Neuronal stem cell (in vitro differentiated cells): Measurements from ENCODE around the gene EEF2.
"Not testable (repeated sequence)": the region's sequence is repeated elsewhere in the genome, so short reads cannot be mapped to it uniquely, and the experiment has no call there.

Source experiments
- DNase-seq: peaks from one replicate; pipeline ENCODE4 v3.0.0-alpha.2; 2013; ENCODE audit warnings: low spot score
- H2AFZ ChIP-seq: one replicate; pipeline ENCODE4 v1.6.1; 2013; ENCODE audit warnings: mild to moderate bottlenecking, low read length, inconsistent platforms
- H2AK5ac ChIP-seq: 2 replicates; pipeline ENCODE4 v1.6.1; 2013; ENCODE audit warnings: low read depth, mild to moderate bottlenecking, inconsistent platforms, low read length, moderate library complexity, mixed read lengths
- H2BK120ac ChIP-seq: 2 replicates; pipeline ENCODE4 v1.6.1; 2013; ENCODE audit warnings: low read depth, mild to moderate bottlenecking, inconsistent platforms, low read length, moderate library complexity, mixed read lengths
- H2BK12ac ChIP-seq: one replicate; pipeline ENCODE4 v1.6.1; 2013; ENCODE audit warnings: low read length, inconsistent platforms
- H2BK15ac ChIP-seq: 2 replicates; pipeline ENCODE4 v1.6.1; 2013; ENCODE audit warnings: mild to moderate bottlenecking, low read length, inconsistent platforms, mixed read lengths
- H2BK5ac ChIP-seq: one replicate; pipeline ENCODE4 v1.6.1; 2013; ENCODE audit warnings: inconsistent platforms, mild to moderate bottlenecking, low read length, moderate library complexity
- H3K14ac ChIP-seq: one replicate; pipeline ENCODE4 v1.6.1; 2013; ENCODE audit warnings: low read length, inconsistent platforms
- H3K18ac ChIP-seq: 2 replicates; pipeline ENCODE4 v1.6.1; 2013; ENCODE audit warnings: low read length, inconsistent platforms
- H3K23ac ChIP-seq: 2 replicates; pipeline ENCODE4 v1.6.1; 2013; ENCODE audit warnings: low read depth, mild to moderate bottlenecking, mixed read lengths, low read length, inconsistent platforms; ENCODE audit not compliant: poor library complexity
- H3K27ac ChIP-seq: replicated peaks from 3 replicates; pipeline ENCODE4 v1.5.1; 2013; ENCODE audit warnings: low read length, inconsistent platforms
- H3K27me3 ChIP-seq, 3 experiments: 2 replicates each; pipeline ENCODE4 v1.6.1; 2013; ENCODE audit warnings: low read length in 3 of 3, mild to moderate bottlenecking in 2 of 3, inconsistent platforms in 1 of 3, low read depth in 1 of 3, mixed read lengths in 1 of 3, moderate library complexity in 1 of 3; ENCODE audit not compliant: control insufficient read depth in 3 of 3, insufficient read depth in 3 of 3
- H3K36me3 ChIP-seq, 2 donors: replicated peaks in 1 of 2; 2 replicates each; pipeline ENCODE4 v1.6.1; 2013; ENCODE audit warnings: low read length in 2 of 2; ENCODE audit not compliant: control insufficient read depth in 2 of 2, insufficient read depth in 2 of 2
- H3K4ac ChIP-seq: 2 replicates; pipeline ENCODE4 v1.6.1; 2013; ENCODE audit warnings: inconsistent platforms, mild to moderate bottlenecking, low read length, moderate library complexity
- H3K4me1 ChIP-seq, 2 donors: 1 replicate in 1 of 2; 2 replicates in 1 of 2; pipeline ENCODE4 v1.6.1; 2013; ENCODE audit warnings: low read length in 2 of 2, low read depth in 1 of 2; ENCODE audit not compliant: control insufficient read depth in 2 of 2, insufficient read depth in 1 of 2
- H3K4me2 ChIP-seq: one replicate; pipeline ENCODE4 v1.6.1; 2013; ENCODE audit warnings: mild to moderate bottlenecking, low read length, inconsistent platforms; ENCODE audit not compliant: insufficient read depth, poor library complexity, severe bottlenecking
- H3K4me3 ChIP-seq, 2 donors: 2 replicates each; pipeline ENCODE4 v1.5.1; 2013; ENCODE audit warnings: low read length in 2 of 2, mild to moderate bottlenecking in 2 of 2, inconsistent platforms in 1 of 2, moderate library complexity in 1 of 2
- H3K79me1 ChIP-seq: one replicate; pipeline ENCODE4 v1.6.1; 2013; ENCODE audit warnings: low read depth, mild to moderate bottlenecking, inconsistent platforms, low read length, moderate library complexity
- H3K9ac ChIP-seq: one replicate; pipeline ENCODE4 v1.6.1; 2013; ENCODE audit warnings: mild to moderate bottlenecking, low read depth, low read length, inconsistent platforms; ENCODE audit not compliant: poor library complexity
- H3K9me3 ChIP-seq, 2 donors: replicated peaks in 1 of 2; 2 replicates each; pipeline versions ENCODE3 to v1.6.1; 2013; ENCODE audit warnings: low read length in 2 of 2, mild to moderate bottlenecking in 2 of 2, inconsistent platforms in 1 of 2, low read depth in 1 of 2, mixed read lengths in 1 of 2, moderate library complexity in 1 of 2; ENCODE audit not compliant: control insufficient read depth in 2 of 2, insufficient read depth in 1 of 2
- H4K8ac ChIP-seq: one replicate; pipeline ENCODE4 v1.6.1; 2013; ENCODE audit warnings: low read depth, mild to moderate bottlenecking, inconsistent platforms, low read length, moderate library complexity
- H4K91ac ChIP-seq: one replicate; pipeline ENCODE4 v1.6.1; 2013; ENCODE audit warnings: low read length, low read depth, mild to moderate bottlenecking, inconsistent platforms; ENCODE audit not compliant: poor library complexity
- WGBS, 2 donors: extraction: QIAGEN DNeasy Blood & Tissue Kit; methylation state at CpG; one replicate each; pipeline ENCODE4 v1.1.7; 2013; ENCODE audit warnings: missing lambda C conversion rate in 2 of 2, mixed read lengths in 1 of 2; ENCODE audit not compliant: insufficient read length in 2 of 2, insufficient replicate concordance in 1 of 2; ENCODE audit errors: extremely low coverage in 2 of 2; 5-methylcytosine and 5-hydroxymethylcytosine counted together

The EEF2 gene

GRCh38 chr19:3998667-3999412 lies 13.6 kb upstream of the EEF2 start:
- not testable (repeated sequence) for H3K36me3 ChIP-seq, DNase-seq

GRCh38 chr19:3995607-3996006 lies 10.3 kb upstream of the EEF2 start:
- H3K4me2 ChIP-seq = no peak overlapping the region
- H3K27me3 ChIP-seq = no peaks in the 10 kb centered on the region
- no peak overlapping the region for H3K27ac ChIP-seq
- H3K9me3 ChIP-seq = no peaks in the 10 kb centered on the region
- H3K4me1 ChIP-seq = no peaks in the 10 kb centered on the region
- no peak overlapping the region for H2AFZ ChIP-seq
- no peak for DNase-seq
- H3K79me1 ChIP-seq = no peaks in the 10 kb centered on the region
- H3K23ac ChIP-seq = no peak overlapping the region
- no peak overlapping the region for H2AK5ac ChIP-seq
- no peak overlapping the region for H4K91ac ChIP-seq
- no peak overlapping the region for H2BK5ac ChIP-seq
- H3K36me3 ChIP-seq = no peaks in the 10 kb centered on the region
- H2BK15ac ChIP-seq = no peak overlapping the region
- no peak overlapping the region for H2BK120ac ChIP-seq
- no peak overlapping the region for H4K8ac ChIP-seq
- H3K4ac ChIP-seq = no peak overlapping the region
- WGBS, 2 donors = no CpG with 5 or more reads among the region's 6 CpGs
- H2BK12ac ChIP-seq = no peak overlapping the region
- no peak overlapping the region for H3K14ac ChIP-seq
- no peak overlapping the region for H3K18ac ChIP-seq
- no peak overlapping the region for H3K4me3 ChIP-seq
- H3K9ac ChIP-seq = no peak overlapping the region

More at GRCh38 chr19:3998667-3999412, 13.6 kb upstream of the EEF2 start:
- H3K27me3 ChIP-seq, H4K91ac ChIP-seq, H2BK15ac ChIP-seq, H3K79me1 ChIP-seq, H2BK120ac ChIP-seq, H2BK5ac ChIP-seq, H2AFZ ChIP-seq, H4K8ac ChIP-seq, H3K4me1 ChIP-seq, H3K4me2 ChIP-seq, H2BK12ac ChIP-seq, H3K4me3 ChIP-seq, H3K18ac ChIP-seq, H3K9ac ChIP-seq, H2AK5ac ChIP-seq, H3K23ac ChIP-seq, H3K4ac ChIP-seq, H3K9me3 ChIP-seq, H3K27ac ChIP-seq, H3K14ac ChIP-seq: not testable (repeated sequence)
- no CpG with 5 or more reads among the region's 29 CpGs for WGBS, 2 donors

GRCh38 chr19:3990815-3991117 lies 5.5 kb upstream of the EEF2 start:
- WGBS, 2 donors = no CpG with 5 or more reads among the region's 3 CpGs
- H3K79me1 ChIP-seq = no peaks in the 10 kb centered on the region
- no peak overlapping the region for H3K23ac ChIP-seq

GRCh38 chr19:3987619-3988371 lies 2.5 kb upstream of the EEF2 start:
- H3K18ac ChIP-seq = no peak overlapping the region
- no peak overlapping the region for H2BK15ac ChIP-seq
- peak overlapping the region; percentile 82 for H2AFZ ChIP-seq
- H3K27me3 ChIP-seq = no peaks in the 10 kb centered on the region
- H2AK5ac ChIP-seq = no peak overlapping the region
- H3K23ac ChIP-seq = no peak overlapping the region
- no peaks in the 10 kb centered on the region for H3K9me3 ChIP-seq
- DNase-seq = peak; percentile 84
- H3K4ac ChIP-seq = no peak overlapping the region
- peaks cover 13 to 28% of the 10 kb centered on the region in 2 donors for H3K4me1 ChIP-seq
- H3K9ac ChIP-seq = no peak overlapping the region
- H3K4me3 ChIP-seq = peak overlapping the region in 1 of 2 donors; percentile 24
- no peak overlapping the region for H3K14ac ChIP-seq
- no peak overlapping the region for H4K8ac ChIP-seq
- H3K4me2 ChIP-seq = peak overlapping the region; percentile 58
- H2BK5ac ChIP-seq = no peak overlapping the region
- H2BK12ac ChIP-seq = no peak overlapping the region
- no peak overlapping the region for H2BK120ac ChIP-seq
- peaks cover 15 to 20% of the 10 kb centered on the region in 2 donors for H3K36me3 ChIP-seq
- WGBS, 2 donors = no CpG with 5 or more reads among the region's 30 CpGs
- H3K79me1 ChIP-seq = peaks cover 11% of the 10 kb centered on the region
- no peak overlapping the region for H4K91ac ChIP-seq
- no peak overlapping the region for H3K27ac ChIP-seq

More at GRCh38 chr19:3990815-3991117, 5.5 kb upstream of the EEF2 start:
- no peaks in the 10 kb centered on the region for H3K27me3 ChIP-seq
- no peak overlapping the region for H3K4me3 ChIP-seq
- H2BK12ac ChIP-seq = no peak overlapping the region
- H3K4ac ChIP-seq = no peak overlapping the region
- no peak overlapping the region for H2BK5ac ChIP-seq
- H3K4me2 ChIP-seq = no peak overlapping the region
- H2AFZ ChIP-seq = peak overlapping the region; percentile 68
- no peak overlapping the region for H4K91ac ChIP-seq
- no peak overlapping the region for H2AK5ac ChIP-seq
- H2BK15ac ChIP-seq = no peak overlapping the region
- no peaks in the 10 kb centered on the region for H3K36me3 ChIP-seq
- H3K18ac ChIP-seq = no peak overlapping the region
- H3K27ac ChIP-seq = no peak overlapping the region
- DNase-seq = no peak
- no peak overlapping the region for H2BK120ac ChIP-seq
- no peak overlapping the region for H4K8ac ChIP-seq
- H3K14ac ChIP-seq = no peak overlapping the region
- H3K9ac ChIP-seq = no peak overlapping the region
- H3K9me3 ChIP-seq = no peaks in the 10 kb centered on the region
- H3K4me1 ChIP-seq = peaks cover 5 to 16% of the 10 kb centered on the region in 2 donors
